HG03103 (cell line): ENCODE data around the gene CNGA1.

Source experiments
- ATAC-seq: cut with Tn5 transposase; IDR thresholded peaks from one replicate; pipeline ENCODE4 v1.9.1; 2021; ENCODE audit warnings: low read depth; ENCODE audit not compliant: unreplicated experiment

Gene CNGA1

DNA sequence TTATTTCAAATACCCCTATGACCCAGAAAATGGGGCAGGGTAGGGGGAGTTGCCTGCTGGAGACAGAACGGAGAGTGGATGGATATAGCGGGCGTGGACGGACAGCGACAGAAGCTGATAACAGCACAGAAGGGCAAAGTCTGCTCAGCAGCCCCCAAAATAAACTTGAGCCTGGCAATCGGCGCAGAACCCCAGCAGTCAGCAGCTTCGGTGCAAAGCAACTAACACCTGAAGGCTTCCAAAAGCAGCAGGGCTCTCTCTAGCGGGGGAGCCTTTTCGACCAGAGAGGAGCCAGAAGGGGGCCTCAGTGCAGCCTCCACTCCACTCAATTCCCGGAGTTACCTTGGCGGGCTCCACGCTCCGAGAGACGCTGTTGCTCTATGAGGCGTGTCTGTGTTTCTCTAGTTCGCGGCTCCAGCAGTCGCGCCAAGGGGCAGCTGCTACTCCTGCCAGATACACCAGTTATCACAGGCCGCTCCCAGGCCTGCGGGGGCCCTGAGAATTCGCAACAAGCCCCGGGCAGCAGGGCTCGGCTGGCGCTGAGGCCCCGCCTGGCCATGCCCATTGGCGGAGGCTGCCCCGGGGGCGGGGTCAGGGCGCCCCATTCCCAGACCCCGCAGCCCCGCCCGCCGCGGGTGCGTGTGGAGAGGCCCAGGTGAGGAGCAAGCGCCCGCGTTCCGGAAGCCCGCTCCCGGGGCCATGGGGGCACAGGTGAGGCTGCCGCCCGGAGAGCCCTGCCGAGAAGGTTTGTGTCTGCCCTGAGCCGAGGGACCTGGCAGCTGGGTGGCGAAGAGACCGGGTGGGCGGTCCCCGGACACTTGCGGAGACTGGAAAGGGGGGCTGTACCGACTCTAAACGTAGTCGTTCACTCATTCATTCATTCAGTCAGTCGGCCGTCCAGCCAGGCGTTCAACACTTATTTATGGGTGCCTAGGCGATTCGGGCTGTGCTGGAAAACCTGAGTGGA, at the start of gene CNGA1, which contains the start of gene NIPAL1:
TSS of gene CNGA1 (minus strand) at position 541 of the 967 bp plus-strand sequence. CDS start 63,992 bp downstream, outside the sequence.
TSS of gene NIPAL1 (plus strand) at position 632 of the 967 bp plus-strand sequence. CDS start at position 700, 68 bp downstream.
- peak; percentile 86 for ATAC-seq

DNA sequence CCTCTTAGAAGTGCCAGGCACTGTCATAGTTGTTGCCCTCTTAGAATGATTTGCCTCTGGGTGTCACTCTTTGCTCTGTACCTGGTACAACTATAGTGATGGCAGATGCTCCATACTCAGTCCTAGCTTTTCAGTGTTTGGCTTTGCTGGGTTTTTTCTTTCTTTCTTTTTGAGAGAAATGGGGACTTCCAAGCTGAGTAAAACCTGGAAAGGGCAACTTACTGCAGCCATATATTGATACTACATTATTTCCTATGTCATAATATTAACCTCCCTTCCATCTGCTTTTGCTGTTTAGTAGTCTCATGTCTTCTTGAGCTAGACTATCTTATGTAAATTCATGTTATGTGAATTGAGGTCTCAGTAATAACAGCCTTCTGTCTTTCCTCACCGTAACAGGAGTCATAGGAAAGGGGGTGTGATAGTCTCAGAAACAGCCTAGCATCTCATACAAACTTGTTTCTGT, 49.1 kb upstream of the CNGA1 start:
- peak; percentile 52 for ATAC-seq

DNA sequence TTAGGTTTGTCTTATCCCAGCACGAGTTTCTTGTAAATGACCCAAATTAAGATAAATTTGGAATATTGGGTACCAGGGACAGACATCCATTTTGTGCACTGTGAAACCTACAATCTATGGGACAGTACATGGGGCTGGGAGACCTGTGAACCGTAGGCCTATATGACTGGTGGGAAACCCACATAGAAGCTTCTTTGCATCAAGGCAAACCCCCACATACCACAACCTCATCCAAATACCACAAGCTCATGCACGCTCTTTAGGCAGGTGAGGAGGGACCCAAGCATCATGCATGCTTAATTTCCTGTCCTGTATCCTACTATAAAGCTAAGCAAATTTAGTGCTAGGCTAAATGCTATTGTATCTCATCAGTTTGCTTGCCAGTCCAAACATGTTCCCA, 47.9 kb upstream of the CNGA1 start:
- ATAC-seq: peak; percentile 60

DNA sequence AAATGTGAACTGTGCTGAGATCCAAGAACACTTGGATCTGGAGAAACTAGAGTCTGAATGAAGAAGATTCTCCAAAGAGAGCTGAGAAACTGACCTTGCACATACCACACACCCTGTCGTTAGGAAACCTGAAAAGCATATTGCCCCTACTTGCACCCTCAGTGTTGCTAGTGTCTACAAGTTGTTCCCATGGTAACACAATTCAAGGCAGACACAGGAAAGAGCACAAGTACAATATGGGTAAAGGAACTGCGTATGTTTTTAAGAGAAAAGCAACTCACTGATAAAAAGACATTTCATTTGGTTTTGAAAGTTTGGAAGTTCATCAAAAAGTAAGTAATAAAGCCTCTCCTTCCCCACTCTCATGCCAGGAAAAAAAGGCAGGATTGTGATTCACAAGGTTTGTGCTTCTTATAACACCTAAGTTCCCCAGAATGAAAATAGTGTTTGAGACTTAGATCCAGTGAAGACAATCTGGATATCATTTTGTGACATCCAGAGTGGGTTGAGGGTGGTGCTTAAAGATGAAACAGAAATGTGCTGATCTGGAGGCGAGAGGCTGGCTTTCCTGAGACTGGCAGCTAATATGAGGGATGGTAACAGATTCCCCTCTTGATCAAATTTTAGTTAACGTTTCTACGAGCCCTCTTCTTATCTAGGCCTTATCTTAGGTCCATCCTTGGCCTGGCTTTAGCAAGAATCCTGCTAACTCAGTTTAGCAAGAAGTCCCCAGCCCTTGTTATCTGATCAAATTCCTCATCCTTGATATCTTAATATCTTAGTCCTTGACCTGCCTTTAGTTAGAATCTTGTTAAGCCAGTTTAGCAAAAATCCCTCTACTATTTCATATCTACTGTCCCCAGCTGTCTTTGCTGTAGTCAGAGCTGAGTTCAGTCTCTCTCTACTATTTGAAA, 42.4 kb upstream of the CNGA1 start:
- no peak for ATAC-seq

DNA sequence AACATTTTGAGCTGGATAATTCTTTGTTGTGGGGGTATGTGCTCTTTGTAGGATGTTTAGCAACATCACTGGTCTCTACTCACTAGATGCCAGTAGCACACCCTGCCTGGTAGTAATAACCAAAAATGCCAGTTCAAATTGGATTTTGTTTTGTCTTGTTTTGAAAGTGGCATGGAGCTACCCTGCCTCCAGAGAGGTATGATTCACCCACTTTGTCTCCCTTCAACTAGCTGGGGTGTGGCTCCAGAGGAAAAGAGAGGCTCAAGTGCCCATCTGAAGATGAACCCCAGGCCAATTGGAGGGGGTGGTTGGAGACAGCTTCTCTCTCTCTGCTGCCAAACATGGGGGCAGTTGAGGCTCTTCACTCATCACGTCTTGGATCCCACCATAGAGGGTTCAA, 34.6 kb upstream of the CNGA1 start:
- no peak for ATAC-seq

DNA sequence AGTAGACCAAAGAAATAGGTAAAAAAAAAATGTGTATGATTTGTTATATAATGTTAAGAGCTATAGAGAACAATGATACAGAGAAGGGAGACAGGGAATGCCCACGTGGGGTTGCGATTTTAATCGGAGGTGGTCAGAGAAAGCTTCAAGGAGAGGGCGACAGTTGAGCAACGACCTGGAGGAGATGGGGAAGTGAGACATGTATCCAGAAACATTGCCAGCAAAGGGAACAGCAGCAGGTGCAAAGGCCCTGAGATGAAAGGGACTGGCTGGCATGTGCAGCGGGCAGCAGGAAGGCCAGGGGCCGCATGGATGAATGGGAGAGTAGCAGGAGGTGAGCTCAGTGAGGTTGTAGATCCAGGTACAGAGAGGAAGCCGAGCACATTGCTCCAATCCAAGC, 33.0 kb upstream of the CNGA1 start:
- ATAC-seq: no peak

DNA sequence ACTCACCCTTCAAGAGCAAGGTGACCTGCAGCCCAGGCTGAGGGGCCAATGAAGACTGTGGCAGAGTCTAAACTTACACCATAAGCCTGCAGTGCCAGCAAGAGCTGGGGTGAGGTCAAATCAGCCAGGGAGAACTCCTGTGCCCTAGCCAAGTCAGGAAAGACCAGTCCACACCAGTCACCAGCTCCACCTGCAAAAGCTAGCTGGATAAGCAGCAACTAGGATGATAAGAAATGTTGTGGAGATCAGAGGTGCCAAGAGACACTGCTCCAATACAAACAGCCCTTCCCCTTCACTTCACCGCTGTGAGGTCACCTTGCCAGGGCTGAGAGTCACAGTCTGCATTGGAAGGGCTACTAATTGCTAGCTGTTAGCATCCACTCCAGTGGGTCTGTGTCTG, 31.4 kb upstream of the CNGA1 start:
- peak; percentile 22 for ATAC-seq

DNA sequence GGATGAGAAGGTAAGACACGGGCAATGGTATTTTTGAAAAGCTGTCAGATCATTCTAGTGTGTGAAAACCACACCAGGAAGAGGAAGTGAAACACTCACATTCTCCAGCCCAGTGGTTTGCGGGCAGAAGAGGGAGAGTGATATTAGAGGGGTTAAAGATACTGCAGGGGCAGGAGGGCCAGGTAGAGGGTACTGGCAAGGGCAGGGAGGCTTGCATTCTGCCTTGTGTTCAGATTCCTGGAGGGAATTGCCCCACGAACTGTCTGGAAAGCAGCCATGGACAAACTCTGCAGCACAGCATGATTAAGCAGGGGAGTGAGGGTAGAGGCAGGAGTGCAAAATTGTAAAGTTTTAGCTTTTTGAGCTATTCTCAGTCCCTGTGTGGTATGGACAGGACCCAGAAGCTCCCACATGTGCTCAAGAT, 31.0 kb upstream of the CNGA1 start:
- peak; percentile 93 for ATAC-seq

DNA sequence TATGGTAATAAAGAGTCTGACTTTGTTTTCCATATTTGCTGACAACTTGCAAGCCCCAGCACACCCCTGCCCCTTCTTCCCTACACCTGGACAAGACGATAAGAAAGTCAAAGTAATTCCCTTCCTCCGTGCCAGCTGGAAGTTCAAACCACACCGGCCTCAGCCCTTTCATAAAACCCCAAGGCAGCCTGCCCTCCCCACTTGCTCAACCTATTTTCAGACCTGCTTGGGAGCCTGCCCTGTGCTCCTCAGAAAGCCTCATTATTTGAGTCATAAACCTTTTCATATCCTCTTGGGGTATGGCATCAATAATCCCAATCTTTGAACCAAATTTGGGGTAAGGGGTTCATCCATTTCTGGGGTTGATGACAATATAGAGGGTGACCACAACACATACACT, 29.6 kb upstream of the CNGA1 start:
- no peak for ATAC-seq

DNA sequence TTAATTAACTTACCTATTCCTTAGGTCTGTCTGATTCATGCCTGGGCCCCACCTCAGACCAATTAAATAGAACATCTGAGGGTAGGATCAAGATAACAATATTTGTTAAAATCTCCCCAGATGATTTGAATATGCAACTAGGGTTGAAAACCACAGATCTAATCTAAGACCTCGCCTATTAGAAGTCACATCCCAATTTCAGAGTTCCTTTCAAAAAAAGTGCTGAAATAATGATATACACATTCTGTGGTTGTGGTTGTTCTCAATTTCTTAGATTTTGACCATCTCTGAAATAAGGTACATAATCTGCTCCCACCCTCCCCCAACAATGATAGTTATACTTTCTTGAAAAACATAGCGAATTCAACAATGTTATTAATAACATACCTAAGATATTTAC, 27.8 kb upstream of the CNGA1 start:
- no peak for ATAC-seq

DNA sequence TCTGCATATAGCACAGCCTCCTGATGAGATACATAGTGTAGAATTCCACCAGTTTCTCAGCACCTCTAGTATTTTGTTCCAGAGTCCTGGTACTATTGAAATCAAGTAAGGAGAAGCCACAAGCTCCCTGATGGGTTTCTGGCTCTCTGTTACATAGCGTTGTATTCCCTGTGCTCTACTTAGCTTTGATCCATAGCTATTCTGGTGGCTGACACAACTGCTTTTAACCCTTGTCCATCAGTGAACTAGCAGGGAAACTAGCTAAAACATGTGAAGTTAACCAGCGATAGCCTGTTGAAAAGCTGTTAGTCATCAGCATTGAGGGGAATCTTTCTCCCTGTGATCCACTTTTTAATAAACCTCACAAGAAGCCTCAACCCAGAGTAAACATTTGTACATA, 27.0 kb upstream of the CNGA1 start:
- ATAC-seq: no peak

DNA sequence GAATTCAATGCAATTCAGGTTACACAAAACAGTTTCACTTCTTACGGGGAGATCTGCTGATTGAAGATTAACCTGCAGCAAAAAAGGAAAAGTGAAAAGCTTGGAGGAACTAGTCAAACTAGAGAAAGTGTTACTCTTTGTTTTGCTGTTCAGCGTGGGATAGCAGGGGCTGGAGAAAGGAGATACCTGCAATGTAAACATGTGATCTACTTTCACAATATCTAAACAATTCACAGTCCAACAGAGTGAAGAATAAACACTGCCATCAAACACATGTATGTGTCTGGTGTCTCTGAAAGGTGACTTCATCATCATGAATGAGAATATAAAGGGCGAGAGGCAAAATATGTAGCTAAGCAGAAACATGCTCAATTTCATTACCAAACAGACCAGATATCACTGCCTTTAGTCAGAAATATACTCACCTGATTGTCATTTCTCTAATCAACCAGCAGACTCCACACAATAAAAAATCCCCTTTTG, 26.5 kb upstream of the CNGA1 start:
- no peak for ATAC-seq

DNA sequence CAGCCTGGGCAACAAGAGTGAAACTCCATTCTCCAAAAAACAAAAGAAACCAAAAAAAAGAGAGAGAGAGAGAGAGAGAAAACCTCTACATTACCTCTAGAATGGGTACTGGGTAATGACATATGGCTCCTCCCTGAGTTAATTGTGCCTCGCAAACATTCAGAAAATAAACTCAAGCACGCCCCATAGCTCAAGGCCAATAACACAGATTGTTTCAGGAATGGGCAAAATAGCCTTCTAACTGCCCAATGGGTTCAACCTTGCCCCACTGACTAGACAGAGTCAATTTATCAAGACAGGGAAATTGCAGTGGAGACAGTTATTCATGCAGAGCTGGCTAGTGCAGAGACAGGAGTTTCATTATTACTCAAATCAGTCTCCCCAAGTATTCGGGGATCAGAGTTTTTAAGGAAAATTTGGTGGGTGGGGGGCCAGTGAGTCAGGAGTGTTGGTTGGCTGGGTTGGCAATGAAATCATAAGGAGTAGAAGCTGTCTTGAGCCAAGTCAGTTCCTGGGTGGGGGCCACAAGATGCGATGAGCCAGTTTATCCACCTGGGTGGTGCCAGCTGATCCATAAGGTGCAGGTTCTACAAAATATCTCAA, 25.2 kb upstream of the CNGA1 start:
- ATAC-seq: no peak

DNA sequence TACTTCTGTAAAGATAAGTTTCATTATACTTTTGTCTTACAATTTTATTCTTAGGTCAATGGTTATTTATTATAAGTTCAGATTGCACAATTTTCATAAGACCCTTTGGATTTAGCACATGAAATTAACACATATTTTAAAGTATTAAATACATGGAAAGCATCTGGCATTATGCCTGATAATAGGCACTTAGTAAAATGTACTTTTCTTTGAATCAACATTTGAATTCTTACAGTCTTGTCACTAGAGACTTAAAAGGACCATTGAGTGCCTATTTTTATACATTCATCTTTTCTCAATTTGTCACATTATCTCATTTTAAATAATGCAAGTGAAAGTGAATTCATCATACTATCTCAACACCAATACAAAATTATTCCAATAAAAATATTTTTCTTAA, 23.1 kb upstream of the CNGA1 start:
- ATAC-seq: no peak

DNA sequence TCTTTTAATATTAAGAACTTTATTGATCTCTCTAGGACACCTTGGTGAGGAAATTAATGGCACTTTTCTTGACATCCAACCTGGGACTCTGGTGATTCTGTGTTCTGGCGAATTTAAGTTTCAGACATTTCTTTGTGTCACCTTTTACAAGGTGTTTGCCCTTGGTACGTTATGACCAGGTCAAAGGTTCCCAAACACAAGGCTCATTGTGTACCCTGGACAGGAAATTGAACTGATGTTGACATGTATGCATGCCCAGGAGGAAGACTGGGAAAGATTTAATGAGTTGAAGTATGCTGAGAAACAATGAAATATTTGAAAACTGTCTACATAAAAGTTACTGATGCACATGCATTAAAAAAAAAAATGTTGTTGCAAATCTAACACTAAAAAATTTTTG, 22.2 kb upstream of the CNGA1 start:
- no peak for ATAC-seq

DNA sequence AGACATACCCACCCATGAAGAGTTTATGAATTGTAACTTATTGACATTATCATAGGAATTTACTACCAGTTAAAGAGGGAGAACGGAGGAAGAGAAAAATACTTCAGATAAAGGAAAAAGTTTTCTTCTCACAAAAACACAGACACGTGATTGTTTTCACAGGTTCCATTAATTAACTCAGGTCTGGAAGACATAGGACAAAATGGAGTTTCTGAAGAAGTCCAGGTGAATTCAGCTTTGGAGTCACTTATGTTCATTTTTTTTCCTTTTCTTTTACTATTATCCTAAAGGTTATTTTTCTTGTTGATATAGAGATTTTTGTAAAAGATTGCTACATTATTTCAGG, 20.6 kb upstream of the CNGA1 start:
- ATAC-seq: no peak

DNA sequence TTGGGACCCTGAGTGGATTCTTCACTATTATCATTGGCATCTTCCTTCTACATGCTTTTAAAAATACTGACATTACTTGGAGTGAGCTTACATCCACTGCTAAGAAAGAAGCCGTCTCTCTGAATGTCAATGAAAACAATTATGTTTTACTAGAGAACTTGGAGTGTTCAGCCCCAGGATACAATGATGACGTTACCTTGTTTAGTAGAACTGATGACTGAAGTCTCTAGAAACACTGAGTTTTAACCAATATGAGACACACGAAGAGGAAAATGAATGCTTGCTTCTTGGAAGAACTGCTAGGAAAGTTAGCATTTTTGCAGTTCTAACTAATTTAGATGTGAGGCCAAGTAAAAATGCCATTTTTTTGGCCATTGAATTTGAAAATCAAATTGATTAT, 19.5 kb upstream of the CNGA1 start:
- ATAC-seq: no peak

DNA sequence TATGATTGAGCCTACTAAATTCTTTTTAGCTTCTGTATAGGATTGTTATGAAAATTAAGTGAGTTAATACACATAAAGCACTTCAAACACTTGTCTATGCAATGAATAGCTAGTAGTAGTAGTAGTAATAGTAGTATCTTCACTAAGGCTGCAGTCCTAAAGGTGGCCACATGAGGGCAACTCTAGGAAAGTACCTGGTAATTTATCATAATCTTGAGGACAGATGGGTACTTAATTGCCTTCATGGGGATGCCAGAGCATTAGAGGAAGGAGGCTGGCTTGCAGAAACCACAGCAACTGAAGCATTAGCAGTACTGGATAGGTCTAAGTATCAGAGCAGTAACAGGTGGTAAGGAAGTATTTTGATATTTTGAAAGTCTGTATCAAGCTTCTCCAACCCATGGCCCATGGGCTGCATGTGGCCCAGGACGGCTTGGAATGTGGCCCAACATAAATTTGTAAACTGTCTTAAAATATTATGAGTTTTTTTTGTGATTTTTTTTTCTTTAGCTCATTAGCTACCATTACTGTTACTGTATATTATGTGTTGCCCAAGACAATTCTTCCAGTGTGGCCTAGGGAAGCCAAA, 17.4 kb upstream of the CNGA1 start:
- no peak for ATAC-seq

DNA sequence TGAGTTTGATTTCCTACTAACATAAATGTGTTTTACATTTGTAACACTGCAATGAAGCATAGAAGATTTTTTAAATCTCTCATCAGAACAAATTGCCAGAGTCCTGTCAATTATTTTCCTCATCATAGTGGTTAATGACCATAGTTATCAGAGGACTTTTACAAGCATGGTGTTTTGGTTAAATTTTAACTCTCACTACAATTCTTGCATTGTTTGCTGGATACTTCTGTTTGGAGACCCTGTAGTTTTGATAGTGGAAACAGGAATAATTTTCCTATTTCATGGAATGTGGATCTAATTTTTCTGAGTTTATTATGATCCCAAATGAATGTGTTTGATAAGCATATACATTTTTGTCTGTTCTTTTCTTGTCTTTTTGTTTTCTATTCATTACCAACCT, 16.9 kb upstream of the CNGA1 start:
- no peak for ATAC-seq

DNA sequence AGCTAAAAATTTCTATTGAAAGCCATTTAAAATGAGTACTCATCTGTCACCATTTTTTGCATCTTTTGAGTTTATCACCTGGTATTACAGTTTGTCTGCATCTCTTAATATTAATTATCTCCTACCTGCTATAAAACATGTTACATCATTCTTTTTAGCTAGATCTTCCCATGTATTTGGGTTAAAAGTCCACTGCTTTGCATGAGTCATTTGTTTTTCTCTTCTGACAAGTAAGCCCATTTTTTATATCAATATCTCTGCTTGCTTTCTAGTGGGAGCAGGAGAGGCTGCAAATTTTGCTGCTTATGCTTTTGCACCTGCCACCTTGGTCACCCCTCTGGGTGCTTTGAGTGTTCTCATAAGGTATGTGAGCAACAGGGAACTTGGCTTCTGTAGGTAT, 16.2 kb upstream of the CNGA1 start:
- no peak for ATAC-seq
